ENCODE measurements around the gene KCTD2. TPM values are rescaled to one million over a fixed set of nuclear protein-coding genes. Genes with fewer than 3 reads are reported as not detected.

The KCTD2 gene
- total and polyA plus RNA-seq, 10 donors: 11.0 to 28.4 (median 25.2) TPM

- no peak overlapping the region for H3K27ac ChIP-seq
Measured at GRCh38 chr17:75103601-75104554, 56.9 kb downstream of the KCTD2 start.

GRCh38 chr17:75105126-75106080 lies 58.4 kb downstream of the KCTD2 start:
- TF ChIP-seq POLR2AphosphoS5 (IDR thresholded peaks at IDR 0.05): no peak
- TF ChIP-seq POLR2A (IDR thresholded peaks at IDR 0.05): no peak
- peak in 10 of 11 experiments; percentile 41 to 83 (median 72) for TF ChIP-seq CTCF (IDR thresholded peaks at IDR 0.05 in 8 of 11, conservative IDR thresholded peaks at IDR 0.05 in 3 of 11)
- Histone ChIP-seq H3K36me3 (peaks cover 0 to 32% (median 3%) of the 10 kb centered on the region in 6 donors), H3K4me1 (peaks cover 9 to 41% (median 18%) of the 10 kb centered on the region in 6 donors), H3K9me3 (no peaks in the 10 kb centered on the region), H3K4me3 (no peak overlapping the region), H3K27ac (no peak overlapping the region), H3K27me3 (replicated peaks in 1 of 7) (no peaks in the 10 kb centered on the region)
- WGBS, 5 donors: 67 to 83% (median 71%) methylated on average over 18 to 20 of the region's 20 CpGs
- intact Hi-C loops (cut with DNase I; ENCODE audit: low total_unique reads): no loop called here
- no peak for DNase-seq

More at GRCh38 chr17:75103601-75104554, 56.9 kb downstream of the KCTD2 start:
- no peak for DNase-seq
- TF ChIP-seq CTCF (IDR thresholded peaks at IDR 0.05 in 8 of 11, conservative IDR thresholded peaks at IDR 0.05 in 3 of 11) (no peak), POLR2A (IDR thresholded peaks at IDR 0.05) (no peak), POLR2AphosphoS5 (IDR thresholded peaks at IDR 0.05) (no peak)
- no peak overlapping the region for H3K4me3 ChIP-seq
- 89 to 97% (median 93%) methylated on average over 13 to 14 of the region's 14 CpGs for WGBS, 5 donors
- peaks cover 3 to 28% (median 9%) of the 10 kb centered on the region in 6 donors for H3K4me1 ChIP-seq
- peaks cover 0 to 47% (median 10%) of the 10 kb centered on the region in 6 donors for H3K36me3 ChIP-seq
- intact Hi-C loops (cut with DNase I; ENCODE audit: low total_unique reads): no loop called here
- no peaks in the 10 kb centered on the region for H3K27me3 ChIP-seq (replicated peaks in 1 of 7)
- H3K9me3 ChIP-seq: no peaks in the 10 kb centered on the region

- H3K4me3 ChIP-seq: no peak overlapping the region
- TF ChIP-seq POLR2AphosphoS5 (IDR thresholded peaks at IDR 0.05) (no peak), CTCF (IDR thresholded peaks at IDR 0.05 in 8 of 11, conservative IDR thresholded peaks at IDR 0.05 in 3 of 11) (no peak), POLR2A (IDR thresholded peaks at IDR 0.05) (no peak)
- H3K27me3 ChIP-seq (replicated peaks in 1 of 7): no peaks in the 10 kb centered on the region
- DNase-seq: no peak
- no peak overlapping the region for H3K27ac ChIP-seq
- H3K9me3 ChIP-seq: no peaks in the 10 kb centered on the region
- 80 to 100% (median 83%) methylated on average over 2 of the region's 2 CpGs for WGBS, 5 donors
- intact Hi-C loops (cut with DNase I; ENCODE audit: low total_unique reads): no loop called here
- peaks cover 17 to 54% (median 31%) of the 10 kb centered on the region in 6 donors for H3K4me1 ChIP-seq
- peaks cover 0 to 28% (median 0%) of the 10 kb centered on the region in 6 donors for H3K36me3 ChIP-seq
Measured at GRCh38 chr17:75108193-75108592, 61.2 kb downstream of the KCTD2 start.

Data from spleen (tissue), 11 donors.